Astrocyte of the spinal cord (primary cell): ENCODE measurements around the gene POC1B.

Experiments used
- DNase-seq: peaks from one replicate; pipeline ENCODE4 v3.0.0; 2011; ENCODE audit warnings: low read depth, low spot score
- H3K4me3 ChIP-seq: 2 replicates; pipeline ENCODE4 v1.5.1; 2011; ENCODE audit warnings: low read depth, mild to moderate bottlenecking, low read length, moderate library complexity
- in situ Hi-C: cut with HindIII; loops from 2 replicates; pipeline ENCODE4 v1.10.0; 2017; ENCODE audit warnings: low sequenced_read_pairs
- TF ChIP-seq, protein P1 (sequence below): IDR thresholded peaks from 2 replicates; pipeline ENCODE4 v1.5.1; 2012; ENCODE audit warnings: low read depth, mild to moderate bottlenecking, low read length, inconsistent platforms

POC1B gene

DNA sequence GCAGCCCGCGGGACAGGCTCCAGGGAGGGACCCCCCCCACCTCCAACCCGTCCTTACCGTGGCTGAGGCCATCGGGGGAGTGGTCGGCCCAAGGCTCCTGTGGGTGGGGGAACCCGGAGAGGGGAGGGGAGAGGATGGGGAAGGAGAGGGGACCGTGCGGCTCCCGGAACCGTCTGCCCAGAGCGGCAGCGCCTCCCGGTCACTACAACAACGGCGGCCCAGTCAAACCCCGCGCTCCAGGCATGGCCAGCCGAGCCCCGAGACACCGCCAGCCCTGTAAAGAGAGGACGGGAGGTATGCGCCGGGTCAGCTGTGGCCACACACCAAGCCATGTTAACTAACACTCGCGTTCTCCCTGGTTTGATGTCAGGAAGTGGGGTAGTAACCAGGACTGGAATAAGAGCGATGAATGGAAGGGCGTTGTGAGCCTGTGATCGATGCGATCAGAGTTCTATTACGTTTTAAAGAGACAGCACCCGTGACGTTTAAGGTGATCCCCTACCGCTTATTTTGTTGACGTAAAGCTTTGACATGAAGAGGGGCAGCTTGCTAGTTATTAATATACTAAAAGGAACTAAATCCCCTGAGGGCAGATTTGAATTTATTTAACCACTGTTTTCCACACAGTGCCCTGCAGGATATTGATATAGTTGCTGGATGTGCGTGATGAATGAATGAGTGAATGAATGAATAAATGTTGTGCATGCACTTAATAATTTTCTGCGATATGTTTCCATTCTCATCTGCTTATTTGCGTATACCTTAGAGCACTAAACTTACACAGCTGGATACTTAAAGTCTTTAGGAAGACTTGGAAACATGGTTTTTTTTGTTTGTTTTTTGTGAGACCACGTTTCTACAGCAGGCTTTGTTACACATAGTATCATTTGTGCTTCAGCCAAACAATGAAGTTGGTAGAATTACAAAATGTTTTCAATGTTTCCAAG, at the start of gene POC1B:
POC1B (minus strand) TSS at position 224 of the 947 bp plus-strand sequence; CDS start at position 72, 152 bp downstream.
- H3K4me3 ChIP-seq = peak within 1 kb of the TSS; percentile 93
- TF ChIP-seq, protein P1, sequence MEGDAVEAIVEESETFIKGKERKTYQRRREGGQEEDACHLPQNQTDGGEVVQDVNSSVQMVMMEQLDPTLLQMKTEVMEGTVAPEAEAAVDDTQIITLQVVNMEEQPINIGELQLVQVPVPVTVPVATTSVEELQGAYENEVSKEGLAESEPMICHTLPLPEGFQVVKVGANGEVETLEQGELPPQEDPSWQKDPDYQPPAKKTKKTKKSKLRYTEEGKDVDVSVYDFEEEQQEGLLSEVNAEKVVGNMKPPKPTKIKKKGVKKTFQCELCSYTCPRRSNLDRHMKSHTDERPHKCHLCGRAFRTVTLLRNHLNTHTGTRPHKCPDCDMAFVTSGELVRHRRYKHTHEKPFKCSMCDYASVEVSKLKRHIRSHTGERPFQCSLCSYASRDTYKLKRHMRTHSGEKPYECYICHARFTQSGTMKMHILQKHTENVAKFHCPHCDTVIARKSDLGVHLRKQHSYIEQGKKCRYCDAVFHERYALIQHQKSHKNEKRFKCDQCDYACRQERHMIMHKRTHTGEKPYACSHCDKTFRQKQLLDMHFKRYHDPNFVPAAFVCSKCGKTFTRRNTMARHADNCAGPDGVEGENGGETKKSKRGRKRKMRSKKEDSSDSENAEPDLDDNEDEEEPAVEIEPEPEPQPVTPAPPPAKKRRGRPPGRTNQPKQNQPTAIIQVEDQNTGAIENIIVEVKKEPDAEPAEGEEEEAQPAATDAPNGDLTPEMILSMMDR = no peak
- peak; percentile 83 for DNase-seq
- in situ Hi-C loops = no loop called here

DNA sequence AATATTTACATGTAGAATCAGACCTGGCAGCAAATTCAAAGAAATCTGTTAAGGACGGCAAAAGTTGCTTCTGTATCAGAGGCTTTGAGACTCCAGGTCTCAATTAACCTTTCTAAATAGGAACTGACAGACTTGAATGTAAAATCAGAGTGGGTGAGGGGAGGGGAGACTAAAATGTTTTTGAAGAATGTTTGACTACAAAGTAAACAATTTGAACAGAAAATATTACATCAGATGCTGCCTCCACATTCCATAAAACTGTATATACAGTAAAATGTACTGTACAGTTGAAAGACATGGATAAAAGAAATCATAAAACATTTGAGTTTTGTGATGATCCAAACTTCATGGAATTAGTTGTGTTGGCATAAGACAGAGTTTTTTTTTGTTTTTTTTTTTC, 49.5 kb upstream of the POC1B start:
- DNase-seq = no peak
- TF ChIP-seq, protein P1 = no peak
- H3K4me3 ChIP-seq = no peak overlapping the region
- in situ Hi-C loops = no loop called here

DNA sequence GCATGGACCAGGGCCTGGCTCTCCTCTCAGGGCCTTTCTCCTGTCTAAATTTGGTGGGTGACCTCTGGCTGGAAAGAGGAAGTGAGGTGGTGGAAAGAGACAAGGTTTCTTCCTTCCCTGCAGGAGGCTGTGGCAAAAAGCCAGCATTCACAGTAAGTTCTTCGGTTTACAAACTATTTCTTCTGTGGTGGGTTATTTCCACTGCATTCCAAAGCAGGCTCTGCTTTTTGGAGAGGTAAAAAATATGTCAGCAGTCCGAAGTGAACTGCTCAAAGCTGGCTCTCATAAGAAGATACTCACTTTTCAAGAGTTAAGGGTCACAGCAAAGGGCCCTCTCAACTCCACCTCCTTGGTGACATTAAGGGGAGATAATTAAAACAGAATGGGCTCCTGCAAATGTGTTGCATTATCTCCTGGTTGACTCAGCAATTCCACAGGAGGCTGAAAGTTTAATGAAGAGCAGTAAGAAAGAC, 48.9 kb upstream of the POC1B start:
- in situ Hi-C loops = no loop called here
- no peak overlapping the region for H3K4me3 ChIP-seq
- TF ChIP-seq, protein P1 = no peak
- peak; percentile 80 for DNase-seq

DNA sequence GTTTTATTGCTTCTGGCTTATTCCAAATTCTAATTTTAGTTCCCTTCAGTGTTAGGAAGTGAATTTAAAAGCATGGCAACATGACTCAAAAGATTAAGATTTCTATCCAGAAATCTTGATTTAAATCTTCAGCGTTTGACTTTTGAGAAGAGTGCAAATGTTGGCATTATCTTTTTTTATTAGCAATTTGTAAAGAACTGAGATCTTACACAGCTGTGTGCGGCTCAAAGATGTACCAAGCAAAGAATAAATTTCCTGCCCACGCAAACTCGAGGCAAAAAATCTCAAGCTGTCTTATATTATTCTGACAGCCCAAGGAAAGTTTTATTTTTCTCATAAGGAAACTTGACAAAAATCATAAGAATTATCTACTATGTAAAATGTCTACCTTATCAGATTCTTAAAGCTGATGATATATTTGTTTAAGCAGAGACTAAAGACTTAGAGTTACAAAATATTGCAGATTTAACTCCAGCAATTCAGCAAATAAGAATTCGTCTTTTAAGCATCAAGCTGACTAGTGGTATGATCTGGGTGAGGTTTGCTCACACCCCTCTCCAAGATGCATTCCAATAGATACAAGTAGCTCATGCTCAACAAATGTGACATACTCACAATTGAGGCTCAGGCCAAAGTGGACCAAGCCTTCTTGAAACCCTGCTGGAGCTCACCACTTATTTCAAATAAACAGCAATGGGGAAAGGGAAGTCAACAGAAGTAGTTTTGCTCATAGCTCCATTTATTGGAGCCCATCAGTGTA, 47.4 kb upstream of the POC1B start:
- TF ChIP-seq, protein P1 = no peak
- in situ Hi-C loops = no loop called here
- no peak overlapping the region for H3K4me3 ChIP-seq
- no peak for DNase-seq

DNA sequence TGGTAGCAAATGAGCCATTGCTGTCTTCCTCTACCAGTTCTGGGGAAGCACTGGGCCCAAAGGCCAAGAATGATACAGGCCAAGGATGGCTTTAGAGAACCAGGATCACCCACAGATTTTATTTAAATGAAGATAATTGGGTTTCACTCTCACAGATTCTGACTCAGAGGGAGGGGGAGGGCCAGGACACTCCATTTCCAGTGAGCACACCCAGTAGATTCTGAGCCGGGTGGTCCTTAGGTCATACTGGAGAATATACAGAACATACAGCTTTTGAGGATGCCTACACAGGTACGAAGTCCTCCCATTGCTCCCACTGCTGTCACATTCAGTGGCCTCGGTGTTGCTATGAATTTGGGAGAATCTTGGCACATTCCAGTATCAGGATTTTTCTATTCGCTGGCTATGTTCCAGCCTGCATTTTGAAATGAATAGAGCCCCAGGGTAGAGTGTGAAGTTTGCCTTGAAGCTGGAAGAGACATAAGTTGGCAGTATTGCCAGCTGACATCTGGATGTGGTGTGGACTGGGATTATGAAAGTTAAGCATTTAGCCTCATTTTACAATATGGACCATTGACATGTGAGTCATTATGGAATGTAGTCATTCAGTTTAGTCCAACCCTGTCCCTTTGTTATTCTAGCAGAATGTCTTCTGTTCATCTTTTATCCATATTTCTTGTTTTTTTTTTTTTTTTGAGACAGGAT, 45.8 kb upstream of the POC1B start:
- DNase-seq = peak; percentile 26
- TF ChIP-seq, protein P1 = no peak
- no peak overlapping the region for H3K4me3 ChIP-seq
- in situ Hi-C loops = no loop called here

DNA sequence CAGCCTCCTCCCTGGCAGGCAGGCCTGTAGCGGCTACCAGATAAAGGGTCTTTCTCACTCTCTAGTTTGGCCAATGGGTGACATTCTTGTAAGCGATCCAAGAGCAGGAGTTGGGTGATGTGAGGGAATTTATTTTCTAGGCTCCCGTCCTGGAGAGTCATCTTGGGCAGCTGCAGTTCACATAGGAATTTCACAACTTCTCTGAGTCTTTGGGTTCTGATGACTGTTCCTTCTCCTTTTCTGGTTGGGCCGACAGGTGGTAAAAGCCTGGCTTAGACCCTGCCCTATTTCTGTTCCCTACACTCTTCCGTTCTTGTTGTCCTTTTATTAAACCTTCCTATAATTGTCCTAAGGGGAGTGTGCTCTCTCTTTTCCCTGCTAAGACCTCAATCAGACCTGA, 42.6 kb upstream of the POC1B start:
- DNase-seq = no peak
- in situ Hi-C loops = no loop called here
- no peak overlapping the region for H3K4me3 ChIP-seq
- TF ChIP-seq, protein P1 = no peak
